DMS153 (cell line): Measurements from ENCODE around the gene PRSS3.
"Not testable (repeated sequence)": the region's sequence is repeated elsewhere in the genome, so short reads cannot be mapped to it uniquely, and the experiment has no call there.

Experiments
- DNase-seq: peaks from one replicate; lab custom pipeline; 2025; lab: John Stamatoyannopoulos, UW

The PRSS3 gene

GRCh38 chr9:33795281-33795680, at the start of gene PRSS3:
Gene PRSS3 (plus strand): TSS chr9:33795561. CDS start chr9:33795574, 13 bp downstream.
- no peak for DNase-seq

DNA sequence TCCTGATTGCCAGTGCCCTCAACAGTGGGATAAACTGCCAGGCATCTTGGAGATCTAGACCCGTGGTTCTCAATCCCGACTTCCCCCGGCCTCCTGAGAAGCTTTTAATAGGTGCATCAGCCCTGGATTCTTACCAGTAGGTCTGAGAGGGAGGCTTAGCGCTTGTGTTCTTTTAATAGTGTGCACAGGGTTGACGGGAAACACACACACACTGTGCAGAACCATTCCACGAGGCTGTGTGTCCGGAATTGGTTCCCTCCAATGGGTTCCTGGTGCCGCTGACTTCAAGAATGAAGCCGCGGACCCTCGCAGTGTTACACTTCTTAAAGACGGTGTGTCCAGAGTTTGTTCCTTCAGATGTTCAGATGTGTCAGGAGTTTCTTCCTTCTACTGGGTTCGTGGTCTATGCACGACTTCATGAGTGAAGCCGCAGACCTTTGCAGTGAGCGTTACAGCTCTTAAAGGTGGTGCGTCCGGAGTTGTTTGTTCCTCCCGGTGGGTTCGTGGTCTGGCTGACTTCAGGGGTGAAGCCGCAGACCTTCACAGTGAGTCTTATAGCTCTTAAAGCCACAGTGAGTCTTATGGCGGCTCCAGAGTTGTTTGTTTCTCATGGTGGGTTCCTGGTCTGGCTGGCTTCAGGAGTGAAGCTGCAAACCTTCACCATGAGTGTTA, 46.6 kb upstream of the PRSS3 start:
- DNase-seq = no peak

GRCh38 chr9:33749305-33749654, 46.1 kb upstream of the PRSS3 start:
- DNase-seq = not testable (repeated sequence)

GRCh38 chr9:33750307-33750838, 45.0 kb upstream of the PRSS3 start:
- DNase-seq = no peak

- DNase-seq = no peak
These were observed 44.5 kb upstream of the PRSS3 start for GRCh38 chr9:33750839-33751339.

- DNase-seq = no peak
These were observed 43.7 kb upstream of the PRSS3 start for GRCh38 chr9:33751536-33752129.

DNA sequence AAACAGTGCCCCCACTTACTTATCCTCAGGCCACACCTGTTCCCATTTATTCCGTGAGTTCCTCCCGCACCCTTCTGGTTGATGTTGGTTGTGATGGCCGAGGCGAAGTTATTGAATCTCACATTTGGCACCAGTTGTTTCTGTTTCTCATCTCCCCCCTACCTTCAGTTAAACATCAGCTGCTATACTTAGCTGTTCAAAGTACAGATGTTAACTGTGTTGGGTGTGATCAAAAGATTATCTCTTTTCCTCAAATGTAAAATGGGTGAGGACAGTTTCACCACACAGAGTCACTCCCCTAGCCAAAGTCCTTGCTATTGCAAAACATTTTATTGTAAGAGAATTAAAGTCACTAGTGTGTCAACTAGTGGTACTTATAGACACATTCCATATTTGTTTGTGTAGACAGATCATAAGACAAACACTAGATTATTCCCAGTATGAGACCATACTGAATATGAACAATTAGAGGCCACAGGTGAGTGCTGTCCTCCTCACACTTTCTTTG, 43.2 kb upstream of the PRSS3 start:
- no peak for DNase-seq

GRCh38 chr9:33752789-33753188, 42.6 kb upstream of the PRSS3 start:
- not testable (repeated sequence) for DNase-seq

- not testable (repeated sequence) for DNase-seq
These were observed 35.7 kb upstream of the PRSS3 start for GRCh38 chr9:33759648-33760047.

DNA sequence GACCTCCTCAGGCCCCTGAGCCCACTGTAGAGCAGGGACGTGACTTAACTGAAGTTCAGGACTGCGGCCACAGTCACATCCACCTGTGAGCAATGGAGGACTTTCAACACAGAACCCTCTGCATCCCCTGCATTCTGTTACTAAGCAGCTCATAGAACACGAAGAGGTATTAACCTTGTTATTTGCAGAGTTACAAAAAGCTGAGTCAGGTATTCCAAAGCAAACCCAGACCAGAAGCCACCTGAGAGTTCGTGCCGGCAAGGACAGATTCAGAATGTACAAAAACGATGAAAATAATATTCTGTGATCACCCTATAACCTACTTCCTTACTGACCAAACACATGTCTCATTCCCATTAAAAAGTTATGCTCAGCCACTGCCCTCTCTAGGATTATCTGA, 33.0 kb upstream of the PRSS3 start:
- no peak for DNase-seq

- DNase-seq = not testable (repeated sequence)
These were observed 31.7 kb upstream of the PRSS3 start for GRCh38 chr9:33763709-33764108.

GRCh38 chr9:33765411-33765810, 29.9 kb upstream of the PRSS3 start:
- DNase-seq = no peak

GRCh38 chr9:33770156-33770880, 25.0 kb upstream of the PRSS3 start:
- not testable (repeated sequence) for DNase-seq

DNA sequence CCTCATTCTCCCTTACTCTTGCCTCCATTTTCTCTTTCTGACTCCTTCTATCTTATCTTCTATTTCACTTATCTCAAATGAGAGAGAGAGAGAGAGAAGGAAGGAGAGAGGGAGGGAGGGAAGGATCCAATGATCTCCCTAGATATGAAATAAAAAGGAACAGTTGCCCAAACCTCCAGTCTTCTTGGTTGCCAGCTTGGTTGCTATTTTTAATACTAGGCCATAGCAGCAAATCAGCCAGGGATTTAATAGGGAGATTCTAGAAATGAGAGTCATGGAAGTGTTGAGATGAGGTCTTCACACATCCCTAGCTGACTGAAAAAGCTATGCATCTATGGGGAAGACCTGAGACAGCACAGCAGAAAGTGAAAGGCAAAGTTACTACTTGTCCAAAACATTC, 22.2 kb upstream of the PRSS3 start:
- DNase-seq = not testable (repeated sequence)

DNA sequence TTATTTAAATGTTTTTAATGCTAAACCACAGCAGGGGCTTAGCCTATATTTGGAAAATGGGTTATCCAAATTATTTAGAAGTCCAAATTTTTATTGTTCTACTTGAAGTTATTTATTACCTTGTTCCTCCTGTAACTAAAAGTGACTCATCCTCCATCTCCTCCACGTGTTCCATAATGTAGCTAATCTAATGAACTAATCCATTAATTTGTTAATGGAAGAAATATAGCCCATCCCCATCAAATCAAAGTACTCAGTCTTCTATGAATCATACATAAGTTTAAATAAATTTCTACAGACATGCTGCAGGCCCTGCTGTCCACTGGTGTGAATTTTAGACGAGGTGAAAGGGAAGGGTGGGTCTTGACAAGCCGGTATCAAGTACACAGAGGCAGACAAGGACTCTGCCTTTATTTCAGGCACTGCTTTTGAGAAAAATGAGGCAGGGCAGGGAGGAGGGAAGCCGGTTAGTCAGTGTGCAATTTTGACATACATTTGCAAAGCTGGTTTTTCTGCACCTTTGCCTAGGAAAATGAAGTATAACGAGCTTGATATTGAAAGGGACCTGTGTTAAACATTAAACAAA, 21.2 kb upstream of the PRSS3 start:
- not testable (repeated sequence) for DNase-seq

DNA sequence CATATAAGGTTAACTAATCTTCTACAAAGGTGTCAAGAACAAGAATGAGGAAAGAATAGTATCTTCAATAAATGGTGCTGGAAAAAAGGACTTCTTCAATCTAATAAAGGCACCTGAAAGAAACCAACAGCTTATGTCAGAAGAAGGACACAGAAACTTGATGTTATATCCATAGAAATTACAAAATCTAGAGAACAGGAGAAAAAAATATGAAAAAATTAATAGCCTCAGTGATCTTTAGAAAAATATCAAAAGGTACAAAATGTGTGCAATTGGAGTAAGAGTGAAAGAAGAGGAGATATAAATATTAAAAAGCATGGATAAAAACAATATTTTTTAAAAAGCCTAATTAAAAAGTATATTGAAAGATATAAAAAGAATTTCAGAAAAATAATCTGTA, 18.8 kb upstream of the PRSS3 start:
- DNase-seq = no peak

GRCh38 chr9:33778700-33779351, 16.5 kb upstream of the PRSS3 start:
- DNase-seq = peak; percentile 10

DNA sequence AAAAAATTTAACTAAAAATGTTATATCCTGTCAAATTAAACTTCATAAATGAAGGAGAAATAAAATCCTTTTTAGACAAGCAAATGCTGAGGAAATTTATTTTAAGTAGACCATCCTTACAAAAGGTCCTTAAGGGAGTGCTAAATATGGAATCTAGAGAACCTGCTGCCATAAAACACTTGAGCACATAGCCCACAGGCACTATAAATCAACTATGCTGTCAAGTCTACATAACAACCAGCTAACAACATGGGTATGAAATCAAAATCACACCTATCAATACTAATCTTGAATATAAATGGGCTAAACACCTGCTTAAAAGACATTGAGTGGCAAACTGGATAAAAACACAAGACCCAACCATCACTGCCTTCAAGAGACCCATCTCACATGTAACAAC, 15.1 kb upstream of the PRSS3 start:
- no peak for DNase-seq

DNA sequence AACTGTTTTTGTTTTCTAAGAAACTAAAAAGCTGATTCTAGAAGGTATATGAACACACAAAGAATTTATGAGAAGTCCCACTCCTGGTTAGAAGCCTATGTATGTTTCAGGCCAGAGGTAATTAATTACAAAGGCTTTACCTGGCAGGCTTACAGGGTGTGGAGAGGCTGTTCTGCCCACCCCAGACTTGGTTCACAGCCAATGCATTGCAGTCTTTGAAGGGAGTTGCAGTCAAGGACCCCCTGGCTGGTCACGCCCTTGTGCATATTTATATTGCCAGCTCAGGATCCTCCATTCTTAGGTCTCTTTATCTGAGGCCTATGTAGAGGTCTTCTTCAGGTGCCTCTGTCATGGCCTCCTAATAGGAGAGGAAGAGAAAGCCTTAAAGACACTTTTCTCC, 13.6 kb upstream of the PRSS3 start:
- peak; percentile 39 for DNase-seq

DNA sequence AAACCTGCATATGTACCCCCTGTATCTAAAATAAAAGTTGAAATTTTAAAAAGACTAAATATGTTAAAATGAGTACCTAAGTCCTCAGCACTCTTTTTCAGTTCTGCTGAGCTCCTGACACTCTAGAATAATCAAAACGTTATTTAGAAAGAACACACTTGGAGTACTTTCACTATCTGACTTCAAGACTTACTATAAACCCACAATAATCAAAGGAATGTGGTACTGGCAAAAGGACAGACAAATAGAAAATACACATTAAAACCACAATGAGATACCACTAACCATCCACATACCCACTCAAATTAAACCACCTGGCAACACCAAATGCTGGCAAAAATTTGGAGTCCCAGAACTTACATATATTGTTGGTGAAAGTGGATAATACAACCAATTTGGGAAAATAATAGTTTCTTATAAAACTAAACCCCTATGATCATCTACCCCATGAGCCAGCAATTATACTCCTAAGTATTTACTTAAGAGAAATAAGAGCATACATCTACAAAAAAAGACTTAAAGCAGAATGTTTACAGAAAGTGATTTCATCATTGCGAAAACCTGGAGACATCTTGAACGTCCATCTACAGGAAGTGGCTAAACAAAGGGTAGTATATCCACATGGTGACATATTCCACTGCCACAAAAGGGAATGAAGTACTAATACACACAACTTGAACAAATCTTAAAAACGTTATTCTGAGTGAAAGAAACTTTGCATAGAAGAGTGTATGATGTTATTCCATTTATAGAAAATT, 12.8 kb upstream of the PRSS3 start:
- DNase-seq = no peak

DNA sequence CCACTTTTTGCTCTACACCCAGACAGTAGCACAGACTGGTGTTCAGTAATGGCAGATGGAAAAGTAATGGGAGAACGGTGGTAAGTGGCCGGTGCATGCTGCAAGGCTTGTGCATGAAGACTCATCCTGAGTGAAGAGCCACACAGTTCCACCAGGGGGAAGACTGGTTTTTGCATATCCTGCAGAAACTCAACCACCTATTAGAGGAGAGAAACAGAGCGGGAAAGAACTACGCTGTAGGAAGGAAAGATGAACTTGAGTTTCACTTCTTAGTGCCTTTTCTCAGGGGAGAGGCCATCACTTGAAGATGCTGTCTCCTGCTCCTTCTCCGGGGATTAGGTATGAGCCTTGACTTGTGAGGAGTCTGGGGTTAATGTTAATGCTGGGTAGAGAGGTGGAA, 9.4 kb upstream of the PRSS3 start:
- peak; percentile 3 for DNase-seq
